22Rv1 (cell line): ENCODE measurements around the gene ARIH2.

Experiments used
- CTCF ChIP-seq: fragments of 450-650 bp; IDR thresholded peaks from 2 replicates; pipeline ENCODE4 v1.5.1; 2017; ENCODE audit warnings: mild to moderate bottlenecking
- ZFX ChIP-seq: fragments of 450-650 bp; IDR thresholded peaks from 2 replicates; pipeline ENCODE4 v1.6.1; 2017; ENCODE audit warnings: antibody characterized with exemption, borderline replicate concordance

GRCh38 chr3:48949376-48949717, 30.7 kb downstream of the ARIH2 start:
- TF ChIP-seq CTCF (no peak), ZFX (no peak)
